Subcutaneous preadipocyte (primary cell): ENCODE results near the gene CRBN. TPM values are rescaled to one million over a fixed set of nuclear protein-coding genes. Genes with fewer than 3 reads are reported as not detected.

ENCODE experiments used
- small RNA-seq: library from RNA; depleted of rRNA; stranded (forward); fragments of <200 nt; gene quantifications from one replicate; pipeline ENCODE3, GENCODE V24; 2012
- total RNA-seq: library from RNA; depleted of rRNA; stranded (reverse); fragments of >200 nt; gene quantifications from 2 replicates; pipeline ENCODE4 v1.2.3, GENCODE V29; 2012

Gene CRBN
- total RNA-seq: 28.9 and 39.7 TPM in 2 replicates

DNA sequence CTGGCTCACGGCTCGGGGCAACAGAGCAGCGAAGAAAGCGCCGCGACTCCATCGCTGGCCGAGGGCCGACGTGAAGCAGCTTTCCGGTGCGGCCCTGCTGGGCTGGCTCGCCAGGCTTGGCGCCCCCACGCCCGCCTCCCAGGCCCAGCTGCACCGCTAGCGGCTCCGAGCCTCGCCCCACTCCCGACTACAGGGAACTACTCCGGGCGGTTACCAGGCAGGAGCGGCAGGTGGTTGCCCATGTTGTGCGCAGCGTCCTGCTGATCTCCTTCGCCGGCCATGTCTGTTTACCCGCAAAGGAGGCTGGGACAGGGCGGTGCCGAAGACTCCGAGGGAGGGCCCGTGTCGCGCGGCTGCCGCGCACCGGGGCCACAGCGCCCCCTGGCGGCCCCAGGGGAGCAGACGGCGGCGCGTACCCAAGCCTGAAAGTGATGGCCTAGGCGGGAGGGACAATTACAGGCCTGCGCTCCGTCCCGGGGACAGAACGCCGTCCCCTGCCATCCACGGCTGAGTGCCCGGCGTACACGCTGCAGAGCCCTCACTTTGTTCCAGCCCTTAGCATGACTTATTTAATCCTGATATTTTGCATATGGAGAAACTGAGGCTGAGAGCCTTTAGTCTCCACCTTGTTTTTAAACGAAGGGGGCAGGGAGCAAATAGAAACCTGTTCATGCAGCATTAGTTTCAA lies at the start of gene CRBN:
Gene CRBN (minus strand): TSS at position 285 of the 688 bp plus-strand sequence. CDS start 4 bp downstream, at position 281.

DNA sequence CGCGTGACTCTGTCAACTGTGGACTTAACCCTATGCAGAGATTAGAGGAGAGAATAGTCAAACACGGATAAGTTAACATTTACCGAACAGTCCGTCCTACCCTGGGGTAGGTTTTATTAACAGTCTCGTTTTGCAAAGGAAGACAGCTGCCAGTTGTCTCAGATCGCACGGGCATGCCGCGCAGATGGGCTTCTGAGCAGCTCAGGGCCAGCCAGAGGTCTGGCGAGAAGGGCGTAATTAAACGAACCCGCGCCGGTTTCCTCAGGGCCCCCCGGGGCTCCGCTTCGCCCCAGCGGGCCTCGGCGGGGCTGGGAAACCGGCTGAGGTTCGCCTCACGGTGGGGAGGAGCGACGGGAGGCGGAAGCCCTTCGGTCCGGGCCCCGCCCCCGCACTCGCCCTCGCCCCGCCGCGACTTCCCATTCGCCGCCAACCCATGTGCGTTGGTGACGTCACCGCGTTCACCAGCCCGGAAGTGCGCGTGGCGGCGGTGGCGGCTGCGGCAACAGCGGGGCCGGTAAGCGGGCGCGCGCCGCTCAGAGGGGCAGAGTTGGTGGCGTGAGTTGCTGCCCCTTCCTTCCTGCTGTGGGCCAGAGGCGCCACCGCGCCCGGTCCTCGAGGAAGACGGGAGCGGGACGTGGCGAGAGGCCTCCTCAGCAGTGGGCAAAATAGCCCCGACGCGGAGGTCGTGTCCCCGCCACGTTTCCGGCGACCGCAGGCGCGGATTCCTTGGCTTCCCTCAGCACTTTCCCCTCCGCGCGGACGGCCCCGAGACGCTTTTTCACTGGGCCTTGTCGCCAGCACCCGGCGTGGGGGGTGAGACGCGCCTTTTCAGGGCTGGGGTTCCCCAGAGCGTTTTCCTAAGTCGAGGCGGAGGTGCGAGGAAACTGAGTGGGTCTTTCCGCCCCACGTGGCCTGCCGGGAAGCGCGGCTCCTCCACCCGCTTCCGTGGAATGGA lies 52.7 kb downstream of the CRBN start, which contains the start of gene TRNT1:
Gene TRNT1 (plus strand): TSS at position 464 of the 955 bp plus-strand sequence. CDS start 2,101 bp downstream, outside the sequence.

DNA sequence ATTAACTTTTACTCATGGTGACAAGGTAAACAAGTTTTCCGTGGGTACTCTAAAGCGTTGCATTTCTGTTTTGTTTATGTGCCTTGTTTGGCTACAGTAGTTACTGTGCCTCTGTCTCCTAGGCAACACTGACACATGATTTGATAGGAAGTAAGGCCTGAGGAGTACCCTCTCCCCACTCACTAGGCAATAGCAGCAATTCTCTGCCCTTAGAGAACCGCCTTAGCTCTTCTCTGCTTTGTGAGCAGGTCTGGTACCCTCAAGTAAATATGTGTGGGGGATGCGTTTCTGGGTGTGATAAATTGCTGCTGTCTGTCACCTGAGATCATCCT lies 69.2 kb downstream of the CRBN start, which contains the start of gene IL5RA:
Gene IL5RA (minus strand): TSS at position 76 of the 332 bp plus-strand sequence. CDS start 5,390 bp downstream, outside the sequence.

Small RNA genes lying within 50 kb of the gene (small RNA-seq; reads per million reads assigned to genes)
- gene RF00416: not detected

Other genes with a start within 250 kb of the CRBN start
- not detected in 2 replicates for gene IL5RA, start 69.3 kb downstream of the CRBN start, total RNA-seq
- gene TRNT1, start 52.8 kb downstream of the CRBN start, total RNA-seq: 15.1 and 25.8 TPM in 2 replicates